ENCODE results near the gene KCTD2. TPM values are rescaled to one million over a fixed set of nuclear protein-coding genes. Genes with fewer than 3 reads are reported as not detected.

KCTD2 gene
- total and polyA plus RNA-seq, 2 of the 13 experiments (the other 11 are each of a cell fraction or from before 2014, with no cell fraction given), result 28.3 to 32.6 TPM

GRCh38 chr17:75093548-75094158 lies 46.6 kb downstream of the KCTD2 start (continued):
- no peak for TF ChIP-seq ZSCAN22 (CRISPR knock-in tag; IDR thresholded peaks at IDR 0.05)
- TF ChIP-seq KMT2A (CRISPR knock-in tag; IDR thresholded peaks at IDR 0.05), result no peak
- peak; percentile 29; the same call in 1 of the 2 replicates for TF ChIP-seq MYC (CRISPR knock-in tag; IDR thresholded peaks at IDR 0.05; ENCODE audit: borderline replicate concordance)
- no peak for TF ChIP-seq NFYB (CRISPR knock-in tag; IDR thresholded peaks at IDR 0.05)
- peak; percentile 56 for TF ChIP-seq ZBTB38 (CRISPR knock-in tag; IDR thresholded peaks at IDR 0.05)
- 0 out of 2 replicates have a peak, but pooled peaks have one; percentile 18 for TF ChIP-seq PATZ1 (CRISPR knock-in tag; IDR thresholded peaks at IDR 0.05)
- TF ChIP-seq SAP130 (CRISPR knock-in tag; IDR thresholded peaks at IDR 0.05; ENCODE audit: low read depth), result peak; percentile 33; the same call in 1 of the 2 replicates
- TF ChIP-seq ZNF460 (CRISPR knock-in tag; IDR thresholded peaks at IDR 0.05; ENCODE audit: borderline replicate concordance), result 0 out of 2 replicates have a peak, but pooled peaks have one; percentile 3
- peak; percentile 19 for TF ChIP-seq AGO1 (IDR thresholded peaks at IDR 0.05; ENCODE audit: low read depth, low read length, poor library complexity, severe bottlenecking)
- no peak for TF ChIP-seq ZNF543 (CRISPR knock-in tag; IDR thresholded peaks at IDR 0.05)
- TF ChIP-seq GRHL1 (CRISPR knock-in tag; conservative IDR thresholded peaks at IDR 0.05), result no peak
- TF ChIP-seq ZNF768 (CRISPR knock-in tag; IDR thresholded peaks at IDR 0.05), result peak; percentile 15; the same call in 1 of the 2 replicates
- TF ChIP-seq ZNF672 (CRISPR knock-in tag; IDR thresholded peaks at IDR 0.05), result no peak
- 0 out of 2 replicates have a peak, but pooled peaks have one; percentile 5 for TF ChIP-seq SALL1 (CRISPR knock-in tag; IDR thresholded peaks at IDR 0.05)
- no peak for TF ChIP-seq TCF7L2 (IDR thresholded peaks at IDR 0.05; ENCODE audit: low read depth, low read length)
- TF ChIP-seq DR1 (CRISPR knock-in tag; IDR thresholded peaks at IDR 0.05), result no peak
- TF ChIP-seq IRF9 (CRISPR knock-in tag; IDR thresholded peaks at IDR 0.05; ENCODE audit: borderline replicate concordance), result 0 out of 2 replicates have a peak, but pooled peaks have one; percentile 49
- peak; percentile 92 for TF ChIP-seq ZBTB34 (CRISPR knock-in tag; IDR thresholded peaks at IDR 0.05)
- 0 out of 2 replicates have a peak, but pooled peaks have one; percentile 35 for TF ChIP-seq ZNF280B (CRISPR knock-in tag; IDR thresholded peaks at IDR 0.05; ENCODE audit: borderline replicate concordance)
- TF ChIP-seq ZNF160 (CRISPR knock-in tag; IDR thresholded peaks at IDR 0.05), result no peak

All from HepG2 (cell line).